Activated CD8-positive, alpha-beta memory T cell treated with anti-CD3 and anti-CD28 coated beads, Interleukin-2, amount 50 U/mL, for 48 hours (primary cell): ENCODE results near the gene MFSD2B.

Experiments used
- DNase-seq: peaks from one replicate; pipeline ENCODE4 v3.0.0-alpha.2; 2020

Gene MFSD2B

GRCh38 chr2:24051833-24052232 lies 41.9 kb downstream of the MFSD2B start:
- DNase-seq, result peak; percentile 7

DNA sequence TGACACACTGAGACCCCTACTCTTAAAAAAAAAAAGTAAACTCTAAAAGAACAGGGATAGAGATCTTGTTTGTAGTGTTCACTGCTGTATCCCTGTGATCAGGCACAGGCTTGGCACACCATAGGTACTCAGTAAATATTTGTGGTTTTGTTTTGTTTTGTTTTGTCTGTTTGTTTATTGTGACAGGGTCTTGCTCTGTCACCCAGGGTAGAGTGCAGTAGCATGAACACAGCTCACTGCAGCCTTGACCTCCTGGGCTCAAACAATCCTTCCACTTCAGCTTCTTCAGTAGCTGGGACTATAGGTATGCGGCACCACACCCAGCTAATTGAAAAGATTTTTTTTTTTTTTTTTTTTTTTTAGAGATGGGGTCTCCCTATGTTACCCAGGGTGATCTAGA lies 43.1 kb downstream of the MFSD2B start:
- DNase-seq, result peak; percentile 12

GRCh38 chr2:24054366-24055010 lies 44.6 kb downstream of the MFSD2B start:
- peak; percentile 29 for DNase-seq

DNA sequence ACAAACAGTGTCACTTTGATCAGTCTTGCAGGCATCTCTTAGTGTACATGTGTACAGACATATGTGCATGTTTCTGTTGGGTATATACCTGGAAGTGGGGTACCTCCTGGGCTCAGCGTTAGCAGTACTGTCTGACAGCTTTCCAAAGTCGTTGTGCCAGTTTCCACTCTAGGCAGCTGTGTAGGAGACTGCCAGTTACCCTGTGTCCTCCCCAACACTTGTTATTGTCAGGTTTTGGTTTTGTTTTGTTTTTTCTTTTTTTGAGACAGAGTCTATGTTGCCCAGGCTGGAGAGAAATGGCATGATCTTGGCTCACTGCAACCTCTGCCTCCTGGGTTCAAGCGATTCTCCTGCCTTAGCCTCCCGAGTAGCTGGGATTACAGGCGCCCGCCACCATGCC lies 45.9 kb downstream of the MFSD2B start:
- peak; percentile 1 for DNase-seq

GRCh38 chr2:24058564-24059271 lies 48.8 kb downstream of the MFSD2B start:
- DNase-seq, result no peak

DNA sequence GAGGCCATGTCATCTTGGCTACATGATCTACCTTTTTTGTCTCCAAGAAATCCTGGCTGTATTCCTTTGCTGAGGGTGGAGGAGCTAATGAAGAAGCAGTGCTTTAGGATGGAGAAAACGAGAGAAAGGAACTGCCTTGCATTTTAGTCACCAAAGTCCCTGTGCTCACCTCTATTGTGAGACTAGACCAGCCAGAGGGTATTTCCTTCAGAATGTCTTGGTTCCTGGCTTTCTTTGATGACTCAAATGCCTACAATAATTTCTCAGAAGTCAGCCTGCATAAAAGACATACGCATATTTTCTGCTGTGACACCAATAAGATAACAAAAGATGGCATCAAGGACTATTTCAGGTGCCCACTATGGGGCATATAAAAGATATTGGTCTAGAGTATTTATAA lies 55.5 kb downstream of the MFSD2B start:
- DNase-seq, result no peak

- no peak for DNase-seq
Observed at GRCh38 chr2:24072259-24072658, 62.4 kb downstream of the MFSD2B start.

DNA sequence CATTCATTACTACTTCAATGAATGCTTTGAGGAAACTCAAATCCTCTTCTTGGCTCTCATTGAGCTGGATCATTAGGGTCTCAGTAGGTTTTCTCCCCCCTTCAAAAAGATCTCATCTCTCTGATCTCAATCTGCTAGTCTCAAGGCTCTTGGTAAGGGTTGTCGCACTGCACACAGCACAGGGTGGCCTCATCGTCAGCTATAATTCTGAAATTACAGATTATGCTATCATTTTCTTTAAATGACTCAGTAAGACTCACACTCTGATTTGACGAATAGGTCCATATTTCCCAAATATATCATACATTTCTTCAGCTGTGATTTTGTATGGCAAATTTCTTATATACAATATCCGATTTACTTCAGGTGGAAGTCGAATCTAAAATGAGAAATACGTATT lies 63.9 kb downstream of the MFSD2B start:
- DNase-seq, result peak; percentile 48

DNA sequence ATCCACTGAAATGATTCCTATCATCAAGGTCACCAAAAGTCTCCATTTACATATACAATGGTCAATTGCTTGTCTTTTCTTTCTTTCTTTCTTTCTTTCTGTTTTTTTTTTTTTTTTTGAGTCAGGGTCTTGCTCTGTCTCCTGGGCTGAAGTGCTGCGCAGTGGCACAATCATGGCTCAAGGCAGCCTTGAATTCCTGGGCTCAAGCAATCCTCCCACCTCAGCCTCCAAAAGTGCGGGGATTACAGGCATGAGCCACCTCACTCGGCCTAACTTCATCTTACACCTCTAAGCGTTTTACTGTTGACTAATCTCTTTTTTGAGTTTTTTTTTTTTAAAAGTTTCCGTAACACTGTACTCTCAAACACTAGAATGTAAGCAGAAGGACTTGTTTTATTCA lies 65.4 kb downstream of the MFSD2B start:
- peak; percentile 37 for DNase-seq
